Mesodermal cell (in vitro differentiated cells): Measurements from ENCODE around the gene REEP6.

Experiments used
- H3K27ac ChIP-seq: 2 replicates; pipeline ENCODE4 v1.7.0; 2013; ENCODE audit warnings: mild to moderate bottlenecking, low read depth, low read length, moderate library complexity; ENCODE audit not compliant: severe bottlenecking
- H3K36me3 ChIP-seq: 2 replicates; pipeline ENCODE4 v1.7.1; 2013; ENCODE audit warnings: mild to moderate bottlenecking, low read length, moderate library complexity; ENCODE audit not compliant: control insufficient read depth, insufficient read depth
- H3K4me1 ChIP-seq: one replicate; pipeline ENCODE4 v1.7.1; 2013; ENCODE audit warnings: mild to moderate bottlenecking, low read length; ENCODE audit not compliant: insufficient read depth, control insufficient read depth, poor library complexity, severe bottlenecking
- H3K4me3 ChIP-seq: 2 replicates; pipeline ENCODE4 v1.7.0; 2013; ENCODE audit warnings: low read length, control low read depth, mild to moderate bottlenecking; ENCODE audit not compliant: insufficient read depth, poor library complexity, severe bottlenecking; ENCODE audit errors: extremely low read depth
- H3K9me3 ChIP-seq: 2 replicates; pipeline ENCODE4 v1.7.1; 2013; ENCODE audit warnings: mild to moderate bottlenecking, low read length, moderate library complexity; ENCODE audit not compliant: control insufficient read depth
- WGBS, 2 experiments: methylation state at CpG; one replicate each; pipeline ENCODE4 v1.1.5; 2013; ENCODE audit warnings: missing lambda C conversion rate in 2 of 2; ENCODE audit not compliant: insufficient coverage in 2 of 2; 5-methylcytosine and 5-hydroxymethylcytosine counted together

The REEP6 gene

GRCh38 chr19:1468274-1468820 is 22.6 kb upstream of the REEP6 start:
- Histone ChIP-seq H3K9me3 (no peaks in the 10 kb centered on the region), H3K4me3 (no peak overlapping the region), H3K4me1 (peaks cover 23% of the 10 kb centered on the region), H3K27ac (no peak overlapping the region), H3K36me3 (no peaks in the 10 kb centered on the region)
- 21% methylated on average over 42 to 44 of the region's 49 CpGs for WGBS, 2 experiments

DNA sequence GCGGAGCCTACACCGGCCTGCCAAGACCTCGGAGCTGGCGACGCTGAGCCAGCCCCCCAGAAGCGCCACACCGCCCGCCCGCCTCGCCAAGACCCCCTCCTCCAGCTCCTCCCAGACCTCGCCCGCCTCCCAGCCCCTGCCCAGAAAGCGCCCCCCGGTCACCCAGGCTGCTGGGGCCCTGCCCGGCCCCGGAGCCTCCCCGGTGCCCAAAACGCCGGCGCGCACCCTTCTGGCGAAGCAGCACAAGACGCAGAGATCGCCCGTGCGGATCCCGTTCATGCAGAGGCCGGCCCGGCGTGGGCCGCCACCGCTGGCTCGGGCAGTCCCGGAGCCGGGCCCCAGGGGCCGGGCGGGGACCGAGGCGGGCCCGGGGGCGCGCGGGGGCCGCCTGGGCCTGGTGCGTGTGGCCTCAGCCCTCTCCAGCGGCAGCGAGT is 22.1 kb upstream of the REEP6 start:
- Histone ChIP-seq H3K4me1 (peaks cover 23% of the 10 kb centered on the region), H3K4me3 (no peak overlapping the region), H3K9me3 (no peaks in the 10 kb centered on the region), H3K27ac (no peak overlapping the region), H3K36me3 (no peaks in the 10 kb centered on the region)
- WGBS, 2 experiments, result 3 to 4% methylated on average over 39 to 42 of the region's 47 CpGs

DNA sequence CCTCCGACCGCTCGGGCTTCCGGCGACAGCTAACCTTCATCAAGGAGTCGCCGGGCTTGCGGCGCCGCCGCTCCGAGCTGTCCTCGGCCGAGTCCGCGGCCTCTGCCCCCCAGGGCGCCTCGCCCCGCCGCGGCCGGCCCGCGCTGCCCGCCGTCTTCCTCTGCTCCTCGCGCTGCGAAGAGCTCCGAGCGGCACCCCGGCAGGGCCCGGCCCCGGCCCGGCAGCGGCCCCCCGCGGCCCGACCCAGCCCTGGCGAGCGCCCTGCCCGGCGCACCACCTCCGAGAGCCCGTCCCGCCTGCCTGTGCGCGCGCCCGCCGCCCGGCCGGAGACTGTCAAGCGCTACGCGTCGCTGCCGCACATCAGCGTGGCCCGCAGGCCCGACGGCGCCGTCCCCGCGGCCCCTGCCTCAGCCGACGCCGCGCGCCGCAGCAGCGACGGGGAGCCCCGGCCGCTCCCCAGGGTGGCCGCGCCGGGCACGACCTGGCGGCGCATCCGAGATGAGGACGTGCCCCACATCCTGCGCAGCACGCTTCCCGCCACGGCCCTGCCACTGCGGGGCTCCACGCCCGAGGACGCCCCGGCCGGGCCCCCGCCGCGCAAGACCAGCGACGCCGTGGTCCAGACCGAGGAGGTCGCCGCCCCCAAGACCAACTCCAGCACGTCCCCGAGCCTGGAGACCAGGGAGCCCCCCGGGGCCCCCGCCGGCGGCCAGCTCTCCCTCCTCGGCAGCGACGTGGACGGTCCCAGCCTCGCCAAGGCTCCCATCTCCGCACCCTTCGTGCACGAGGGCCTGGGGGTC is 21.5 kb upstream of the REEP6 start:
- whole genome bisulfite sequencing, 2 experiments, result 7 to 8% methylated on average over 91 to 111 of the region's 117 CpGs
- H3K36me3 ChIP-seq, result no peaks in the 10 kb centered on the region
- peak overlapping the region; percentile 6 for H3K4me3 ChIP-seq
- peaks cover 23% of the 10 kb centered on the region for H3K4me1 ChIP-seq
- no peaks in the 10 kb centered on the region for H3K9me3 ChIP-seq
- H3K27ac ChIP-seq, result no peak overlapping the region

GRCh38 chr19:1470055-1470304 is 21.0 kb upstream of the REEP6 start:
- Histone ChIP-seq H3K27ac (no peak overlapping the region), H3K36me3 (peaks cover 3% of the 10 kb centered on the region), H3K9me3 (no peaks in the 10 kb centered on the region), H3K4me3 (peak overlapping the region; percentile 24), H3K4me1 (peaks cover 23% of the 10 kb centered on the region)
- WGBS, 2 experiments, result 14 to 15% methylated on average over 17 to 19 of the region's 22 CpGs

DNA sequence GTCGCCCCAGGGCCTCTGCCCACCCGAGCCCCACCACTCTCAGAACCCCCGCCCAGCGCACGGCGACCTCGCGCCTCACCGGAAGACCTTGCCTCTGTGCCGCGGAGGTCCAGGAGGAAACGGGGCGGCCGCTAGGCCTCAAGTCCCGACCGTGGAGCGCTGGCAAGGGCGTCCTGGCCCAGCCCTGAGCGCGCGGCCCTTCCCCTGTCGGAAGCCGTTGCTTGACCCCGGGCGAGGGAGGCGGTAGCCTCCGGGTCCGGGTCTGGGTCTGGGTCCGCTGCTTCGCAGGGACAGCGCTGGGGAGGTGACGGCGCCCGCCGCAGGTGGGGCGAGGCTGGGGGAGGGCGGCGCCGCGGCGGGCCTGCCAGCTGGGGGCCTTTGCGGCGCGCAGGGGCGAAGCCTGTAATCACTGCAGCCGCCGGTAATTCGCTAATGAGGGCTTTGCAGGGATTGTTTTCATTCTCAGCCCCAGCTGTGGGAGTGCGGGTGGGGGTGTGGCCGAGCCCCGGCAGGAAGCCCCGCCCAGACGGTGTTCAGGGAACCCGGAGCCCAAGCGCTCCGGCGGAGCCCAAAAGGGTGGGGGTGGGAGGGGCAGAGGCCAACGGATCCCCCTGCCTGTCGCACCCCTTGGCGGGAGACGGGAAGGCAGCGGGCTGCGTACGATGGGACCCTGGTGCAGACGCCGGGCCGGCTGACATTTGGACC is 20.5 kb upstream of the REEP6 start:
- WGBS, 2 experiments, result 1% methylated on average over 51 to 53 of the region's 67 CpGs
- Histone ChIP-seq H3K4me1 (peaks cover 23% of the 10 kb centered on the region), H3K9me3 (no peaks in the 10 kb centered on the region), H3K4me3 (peak overlapping the region; percentile 24), H3K27ac (no peak overlapping the region), H3K36me3 (peaks cover 8% of the 10 kb centered on the region)

GRCh38 chr19:1471010-1471514 is 19.9 kb upstream of the REEP6 start:
- Histone ChIP-seq H3K36me3 (peaks cover 12% of the 10 kb centered on the region), H3K4me1 (peaks cover 23% of the 10 kb centered on the region), H3K4me3 (peak overlapping the region; percentile 24), H3K9me3 (no peaks in the 10 kb centered on the region), H3K27ac (no peak overlapping the region)
- WGBS, 2 experiments, result 7 to 8% methylated on average over 25 to 28 of the region's 28 CpGs

DNA sequence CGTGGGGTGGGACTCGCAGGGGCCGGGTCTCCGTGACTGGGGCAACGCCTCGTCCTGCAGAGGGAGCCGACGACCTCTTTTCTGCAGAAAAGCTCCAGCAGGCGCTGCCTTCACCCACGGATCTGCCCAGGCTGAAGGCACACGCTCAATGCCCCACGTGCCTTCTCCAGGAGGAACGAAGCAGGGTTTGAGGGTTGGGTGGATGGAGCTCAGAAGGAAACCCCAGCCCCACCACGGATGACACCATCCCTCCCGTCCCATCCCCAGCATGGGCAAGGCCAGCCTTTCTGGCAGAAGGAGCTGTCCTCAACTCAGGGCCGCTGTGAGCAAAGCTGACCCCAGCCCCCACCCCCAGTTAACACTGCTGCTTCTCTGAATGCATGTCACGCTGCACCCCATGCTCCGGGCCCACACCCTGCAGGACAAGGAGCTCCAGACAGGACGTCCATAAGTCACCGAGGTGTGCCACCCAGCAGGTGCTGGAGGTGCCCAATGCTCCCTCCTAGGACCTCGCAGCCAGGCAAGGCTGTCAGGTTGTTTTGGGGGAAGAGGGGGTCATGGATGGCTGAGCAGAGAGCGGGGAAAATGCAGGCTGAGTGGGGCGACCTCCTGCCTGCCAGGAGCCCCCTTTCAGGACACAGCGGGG is 19.3 kb upstream of the REEP6 start:
- Histone ChIP-seq H3K36me3 (peaks cover 18% of the 10 kb centered on the region), H3K4me1 (peaks cover 22% of the 10 kb centered on the region), H3K27ac (no peak overlapping the region), H3K9me3 (no peaks in the 10 kb centered on the region), H3K4me3 (no peak overlapping the region)
- WGBS, 2 experiments, result 30% methylated on average over 12 to 19 of the region's 24 CpGs

DNA sequence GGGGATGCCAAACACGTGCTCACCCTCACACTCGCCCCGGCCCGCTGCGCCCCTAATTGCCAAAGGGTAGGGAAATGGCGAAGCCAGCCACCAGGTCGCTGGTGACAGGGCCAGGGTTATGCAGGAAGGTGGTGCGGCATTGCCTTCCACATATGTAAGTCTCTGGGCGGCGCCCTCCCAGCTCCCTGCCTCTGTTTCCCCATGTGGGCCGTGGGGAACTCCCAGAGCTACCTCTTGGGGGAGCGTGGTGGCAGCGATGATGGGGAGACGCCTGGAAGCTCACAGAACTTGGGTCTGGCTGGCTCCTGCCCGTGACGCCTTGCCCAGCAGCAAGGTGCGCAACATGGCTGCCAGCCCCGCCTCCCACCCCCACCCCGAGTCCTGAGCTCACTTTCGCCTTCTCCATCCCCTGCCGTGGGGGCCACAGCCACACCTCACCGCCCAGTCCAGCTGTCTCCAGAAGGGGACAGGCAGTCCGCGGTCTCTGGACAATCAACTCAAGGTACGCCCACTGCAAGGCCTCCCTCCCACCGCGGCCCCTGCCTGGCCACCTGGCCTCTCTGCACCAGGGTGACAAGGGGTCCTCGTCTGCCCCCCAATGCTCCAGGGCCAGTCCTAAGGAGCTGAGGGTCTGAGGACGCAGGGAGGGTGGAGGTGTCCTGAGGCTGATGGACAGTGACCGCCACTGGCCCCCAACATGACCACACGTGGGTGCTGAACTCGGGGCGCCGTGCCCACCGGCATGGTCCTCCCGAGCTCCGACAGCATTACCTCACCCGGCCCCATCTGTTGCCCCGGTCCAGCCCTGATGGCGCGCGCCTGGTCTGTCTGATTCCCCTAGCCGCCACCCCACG is 18.5 kb upstream of the REEP6 start:
- Histone ChIP-seq H3K9me3 (no peaks in the 10 kb centered on the region), H3K27ac (no peak overlapping the region), H3K4me1 (peaks cover 17% of the 10 kb centered on the region), H3K36me3 (peaks cover 23% of the 10 kb centered on the region), H3K4me3 (no peak overlapping the region)
- 60 to 66% methylated on average over 33 to 40 of the region's 44 CpGs for WGBS, 2 experiments

DNA sequence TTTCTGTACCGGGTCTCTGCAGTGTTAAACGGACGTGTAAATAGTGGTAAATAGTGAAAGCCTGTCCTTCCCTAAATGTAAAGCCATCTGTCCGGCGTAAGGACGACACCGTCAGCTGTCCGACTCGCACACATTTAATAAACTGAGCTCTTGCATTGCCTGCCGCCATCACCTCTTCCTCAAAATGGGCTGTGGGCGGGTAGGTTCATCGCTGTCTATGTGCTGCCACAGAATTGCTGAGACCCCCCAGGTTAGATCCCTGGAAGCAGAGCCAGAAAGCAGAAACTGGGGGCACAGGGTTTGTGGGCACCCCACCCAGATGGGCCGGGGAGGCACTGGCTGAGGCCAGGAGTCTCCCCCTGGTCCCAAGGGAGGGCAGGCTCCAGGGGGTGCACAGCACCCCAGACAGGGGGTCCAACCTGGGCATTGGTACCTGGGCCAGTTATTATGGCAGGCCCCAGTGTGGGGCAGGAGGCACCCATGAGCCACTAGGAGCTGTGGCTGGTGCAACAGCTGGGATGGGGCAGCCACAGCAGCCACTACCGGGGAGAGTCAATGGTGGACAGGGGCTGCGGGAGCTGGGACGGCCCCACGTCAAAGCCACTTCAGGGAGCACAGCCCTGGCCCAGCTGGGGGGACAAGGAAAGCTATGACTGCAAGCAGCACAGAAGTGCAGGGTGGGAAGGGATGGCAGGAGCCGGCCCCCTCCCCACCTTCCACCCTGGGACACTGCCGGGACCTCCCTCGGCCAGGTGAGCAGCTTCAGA is 17.7 kb upstream of the REEP6 start:
- H3K9me3 ChIP-seq, result no peaks in the 10 kb centered on the region
- H3K4me1 ChIP-seq, result peaks cover 13% of the 10 kb centered on the region
- peaks cover 24% of the 10 kb centered on the region for H3K36me3 ChIP-seq
- no peak overlapping the region for H3K4me3 ChIP-seq
- 77 to 91% methylated on average over 10 to 17 of the region's 20 CpGs for WGBS, 2 experiments
- no peak overlapping the region for H3K27ac ChIP-seq
